OCI-LY7 (cell line): ENCODE measurements around the gene PDCD1LG2.

Experiments used
- EZH2phosphoT487 ChIP-seq: fragments of 200-600 bp; sonication (generic); IDR thresholded peaks from 2 replicates; pipeline ENCODE4 v1.6.1; 2018; ENCODE audit warnings: low read depth, borderline replicate concordance, mild to moderate bottlenecking, mixed run types, antibody characterized with exemption, low read length, moderate library complexity, mixed read lengths
- TF ChIP-seq, protein P1 (sequence below): fragments of 200-600 bp; sonication (generic); conservative IDR thresholded peaks from 2 replicates; pipeline ENCODE4 v1.5.1; 2014; ENCODE audit warnings: mild to moderate bottlenecking, antibody characterized with exemption, low read length, moderate library complexity, mixed read lengths

DNA sequence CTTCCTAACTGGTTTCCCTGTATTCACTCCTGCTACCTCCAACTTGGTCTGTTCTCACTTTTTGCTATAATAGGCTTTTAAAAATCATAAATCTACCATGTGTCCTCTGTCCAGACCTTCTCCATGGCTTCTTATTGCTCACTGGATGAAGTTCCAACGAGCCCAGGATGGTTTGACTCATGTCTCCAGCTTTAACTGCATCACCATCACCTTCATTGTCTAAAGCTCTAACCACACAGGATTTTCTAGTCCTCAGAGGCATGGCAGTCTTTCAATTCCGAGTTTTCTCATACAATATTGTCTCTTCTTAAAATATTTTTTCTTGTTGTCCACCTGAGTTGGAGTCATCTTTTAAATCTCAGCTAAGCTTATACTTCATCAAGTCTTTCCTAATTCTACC, 49.3 kb downstream of the PDCD1LG2 start:
- TF ChIP-seq, protein P1, sequence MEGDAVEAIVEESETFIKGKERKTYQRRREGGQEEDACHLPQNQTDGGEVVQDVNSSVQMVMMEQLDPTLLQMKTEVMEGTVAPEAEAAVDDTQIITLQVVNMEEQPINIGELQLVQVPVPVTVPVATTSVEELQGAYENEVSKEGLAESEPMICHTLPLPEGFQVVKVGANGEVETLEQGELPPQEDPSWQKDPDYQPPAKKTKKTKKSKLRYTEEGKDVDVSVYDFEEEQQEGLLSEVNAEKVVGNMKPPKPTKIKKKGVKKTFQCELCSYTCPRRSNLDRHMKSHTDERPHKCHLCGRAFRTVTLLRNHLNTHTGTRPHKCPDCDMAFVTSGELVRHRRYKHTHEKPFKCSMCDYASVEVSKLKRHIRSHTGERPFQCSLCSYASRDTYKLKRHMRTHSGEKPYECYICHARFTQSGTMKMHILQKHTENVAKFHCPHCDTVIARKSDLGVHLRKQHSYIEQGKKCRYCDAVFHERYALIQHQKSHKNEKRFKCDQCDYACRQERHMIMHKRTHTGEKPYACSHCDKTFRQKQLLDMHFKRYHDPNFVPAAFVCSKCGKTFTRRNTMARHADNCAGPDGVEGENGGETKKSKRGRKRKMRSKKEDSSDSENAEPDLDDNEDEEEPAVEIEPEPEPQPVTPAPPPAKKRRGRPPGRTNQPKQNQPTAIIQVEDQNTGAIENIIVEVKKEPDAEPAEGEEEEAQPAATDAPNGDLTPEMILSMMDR: no peak
- TF ChIP-seq EZH2phosphoT487: no peak
